Left hindlimb (tissue), 1 donor: ENCODE data around the gene FAM50B.

Experiments used
- DNase-seq: peaks from one replicate; pipeline ENCODE4 v3.0.0-alpha.2; 2018

The FAM50B gene

DNA sequence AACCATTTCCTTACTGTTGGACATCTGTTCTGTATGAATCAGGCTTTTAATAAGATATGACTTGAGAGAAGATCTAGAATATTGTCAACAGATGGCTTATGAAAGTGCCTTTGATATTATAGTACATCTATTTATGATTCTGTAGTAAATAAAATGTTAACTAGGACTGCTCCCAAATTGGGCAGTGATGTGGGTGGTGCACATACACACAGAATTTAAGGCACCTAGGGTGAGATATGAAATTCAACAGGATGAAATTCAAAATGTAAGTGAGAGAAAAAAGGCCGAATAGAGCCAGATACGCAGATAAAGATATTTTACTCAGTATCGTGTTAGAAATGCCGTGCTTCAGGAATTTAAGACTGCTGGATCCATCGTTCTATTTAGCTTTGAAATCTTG, 26.3 kb downstream of the FAM50B start:
- no peak for DNase-seq

GRCh38 chr6:3876101-3876500, 26.9 kb downstream of the FAM50B start:
- no peak for DNase-seq

- no peak for DNase-seq
Measured at GRCh38 chr6:3876866-3877265, 27.7 kb downstream of the FAM50B start.

DNA sequence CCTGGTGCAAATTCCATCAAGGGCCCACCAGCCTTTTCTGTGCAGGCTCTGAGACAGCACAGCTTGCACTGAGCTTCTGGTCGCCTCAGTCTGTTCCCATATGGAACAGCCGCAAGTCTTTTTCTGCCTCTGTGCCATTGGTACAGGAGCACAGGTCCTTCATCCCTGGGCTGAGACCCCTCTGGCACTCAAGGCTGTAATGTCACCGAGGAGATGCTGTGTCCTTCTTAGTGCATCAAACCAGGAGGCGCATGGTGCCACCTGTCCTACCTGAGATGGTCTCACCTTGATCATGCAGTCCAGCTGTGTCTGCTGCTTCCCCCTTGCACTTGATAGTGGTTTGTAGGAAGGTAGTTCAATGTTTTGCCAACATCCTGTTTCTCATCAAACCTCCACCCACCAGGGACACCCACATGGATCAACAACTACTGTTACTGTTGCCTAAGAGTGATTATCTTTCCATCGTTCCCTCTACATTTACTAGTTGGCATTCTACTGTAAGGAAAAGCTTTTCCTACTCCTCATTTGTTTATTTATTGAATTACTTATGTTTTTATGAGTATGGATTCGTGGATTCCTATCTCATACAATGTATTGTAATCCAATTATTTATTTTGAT, 29.0 kb downstream of the FAM50B start:
- DNase-seq: no peak

DNA sequence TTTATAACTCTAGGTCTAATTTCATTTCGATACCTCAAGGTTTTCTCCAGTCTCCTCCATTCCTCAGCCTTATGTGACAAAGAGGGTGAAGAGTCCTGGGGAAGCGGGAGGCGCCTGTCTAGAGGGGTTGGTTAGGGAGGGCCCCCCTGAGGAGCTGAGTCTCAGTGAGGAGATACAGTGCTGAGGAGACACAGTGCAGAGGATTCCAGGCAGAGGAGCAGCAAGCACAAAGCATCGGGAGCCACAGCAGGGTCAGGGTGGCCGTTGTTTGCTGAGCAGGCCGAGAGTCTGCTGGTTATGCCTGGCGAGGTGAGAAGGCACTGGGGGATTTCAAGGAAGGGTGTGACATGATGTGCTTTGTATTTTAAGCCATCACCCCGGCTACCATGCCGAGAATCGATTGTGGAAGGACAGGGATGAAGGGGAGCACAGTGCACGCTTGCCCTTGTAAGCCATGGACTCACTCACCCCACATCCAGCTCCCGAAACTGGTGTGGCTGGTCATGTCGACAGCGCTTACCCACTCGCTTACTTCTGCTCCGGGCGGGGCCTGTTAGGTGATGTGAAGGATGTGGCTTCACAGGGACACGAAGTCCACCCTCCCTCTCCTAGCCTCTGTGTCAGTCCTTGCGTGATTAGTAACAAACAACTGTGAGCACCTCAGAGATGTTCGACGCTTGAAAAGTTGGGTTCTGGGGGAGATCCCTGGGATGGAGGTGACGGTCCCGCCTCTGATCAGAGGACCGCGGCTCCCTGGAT, 30.2 kb downstream of the FAM50B start:
- DNase-seq: no peak

- no peak for DNase-seq
Measured at GRCh38 chr6:3881711-3882421, 32.7 kb downstream of the FAM50B start.

DNA sequence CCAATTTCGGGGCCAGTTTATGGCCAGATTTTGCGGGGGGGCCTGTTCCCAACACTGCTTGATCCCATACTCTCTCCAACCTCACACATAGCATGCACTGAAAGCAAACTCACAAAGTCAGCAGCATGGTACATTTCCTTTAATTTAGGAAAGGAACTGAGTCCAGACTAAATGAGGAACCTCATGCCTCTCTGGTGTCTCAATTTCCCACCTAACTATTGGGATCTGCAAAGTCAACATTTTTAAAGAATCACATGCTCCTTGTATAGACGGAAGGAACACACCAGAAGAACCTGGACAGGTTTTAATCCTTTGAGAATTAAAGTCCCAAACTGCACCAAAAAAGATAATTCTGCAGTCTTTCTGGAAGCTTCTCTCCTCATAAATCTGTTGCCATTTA, 33.3 kb downstream of the FAM50B start:
- DNase-seq: no peak

- DNase-seq: no peak
Measured at GRCh38 chr6:3882866-3883265, 33.7 kb downstream of the FAM50B start.

DNA sequence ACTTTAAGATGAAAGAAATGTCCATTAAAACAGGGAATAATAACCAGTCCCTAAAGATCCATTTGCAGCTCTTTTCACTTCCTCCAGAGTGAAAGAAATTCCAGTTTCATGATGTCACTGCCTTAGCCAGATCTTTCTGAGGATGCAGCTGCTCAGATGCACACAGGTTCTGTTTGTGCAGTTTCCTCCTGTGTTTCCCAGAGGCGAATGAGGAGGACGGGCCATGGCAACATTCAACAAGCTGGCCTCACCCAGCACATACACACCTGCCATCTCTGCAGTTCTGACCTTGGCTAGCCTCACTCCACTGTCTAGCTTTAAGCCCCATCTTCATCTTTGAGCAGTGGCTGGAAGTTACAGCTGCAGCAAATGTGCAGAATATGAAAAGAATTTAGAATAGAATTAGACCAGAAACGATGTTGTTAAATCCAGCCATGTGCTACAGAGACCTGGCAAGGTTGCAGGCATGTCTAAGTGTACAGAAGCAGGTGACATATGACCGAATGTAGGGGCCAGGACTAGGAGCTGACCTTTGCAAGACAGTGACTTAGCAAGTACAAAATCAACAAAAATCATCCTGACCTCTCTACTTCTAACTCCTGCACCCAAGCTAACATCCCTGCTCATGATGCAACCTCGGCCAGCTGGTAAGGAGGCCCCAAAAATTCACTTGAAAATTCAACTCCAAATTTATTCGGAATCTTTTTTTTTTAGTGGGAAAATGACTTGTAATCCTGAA, 35.0 kb downstream of the FAM50B start:
- peak; percentile 59 for DNase-seq

DNA sequence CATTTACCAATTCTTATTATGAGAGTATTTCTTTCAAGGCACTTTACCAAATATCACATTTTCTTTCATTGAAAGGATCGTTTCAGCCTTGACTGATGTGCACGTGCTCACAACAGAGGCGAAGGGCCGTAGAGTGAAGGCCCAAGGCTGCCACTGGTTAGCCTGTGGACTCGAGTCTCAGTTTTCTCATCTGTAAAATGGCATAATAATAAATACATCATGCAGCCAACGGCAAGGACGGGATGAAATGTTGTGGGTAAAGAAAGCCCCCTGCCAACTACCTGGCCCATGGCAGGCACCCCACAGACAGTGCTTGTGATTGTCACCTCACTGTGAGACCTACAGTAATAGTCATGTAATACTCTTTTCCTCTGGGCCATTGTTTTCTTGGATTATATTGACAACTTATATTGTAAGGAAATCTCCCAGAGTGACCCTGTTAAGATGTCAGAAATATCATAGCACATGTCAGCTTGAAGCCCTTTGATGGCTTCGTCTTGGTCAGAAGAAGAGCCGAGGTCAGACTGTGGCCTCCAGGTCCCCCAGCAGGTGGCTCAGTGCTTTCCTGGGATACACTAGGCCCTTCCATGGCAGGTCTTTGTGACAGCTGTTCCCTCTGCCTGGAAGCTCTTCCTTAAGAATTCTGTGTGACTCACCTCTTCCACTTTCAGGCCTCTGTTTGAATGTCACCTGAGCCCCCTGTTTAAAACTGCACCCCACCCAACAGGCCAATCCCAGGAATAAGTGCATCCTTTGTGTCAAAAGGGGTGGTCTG, 36.3 kb downstream of the FAM50B start:
- DNase-seq: no peak

DNA sequence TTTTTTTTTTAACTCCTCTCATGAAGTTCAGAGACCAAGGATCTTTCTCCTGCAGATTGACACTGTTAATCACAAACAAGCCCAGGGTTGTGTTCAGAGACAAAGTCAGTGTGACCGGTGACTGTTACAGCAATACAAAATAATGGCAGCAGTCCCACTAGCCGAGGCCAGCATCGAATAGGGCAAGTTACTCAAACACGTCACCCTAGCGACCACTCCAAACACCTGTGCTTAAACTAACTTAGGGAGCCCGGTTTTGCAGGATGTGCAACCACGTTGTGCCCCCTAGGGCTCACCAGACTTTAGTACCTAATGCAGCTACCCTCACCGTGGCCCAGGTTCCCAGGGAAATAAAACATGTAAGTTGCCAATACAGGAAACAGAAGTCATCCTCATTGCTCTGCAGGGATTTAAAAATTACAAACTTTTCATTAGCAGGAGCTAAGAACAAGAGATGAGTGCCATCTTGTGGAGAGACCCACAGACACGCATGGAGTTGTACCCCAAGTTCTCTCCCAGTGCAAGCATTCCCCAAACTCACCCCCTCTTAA, 38.1 kb downstream of the FAM50B start:
- no peak for DNase-seq

DNA sequence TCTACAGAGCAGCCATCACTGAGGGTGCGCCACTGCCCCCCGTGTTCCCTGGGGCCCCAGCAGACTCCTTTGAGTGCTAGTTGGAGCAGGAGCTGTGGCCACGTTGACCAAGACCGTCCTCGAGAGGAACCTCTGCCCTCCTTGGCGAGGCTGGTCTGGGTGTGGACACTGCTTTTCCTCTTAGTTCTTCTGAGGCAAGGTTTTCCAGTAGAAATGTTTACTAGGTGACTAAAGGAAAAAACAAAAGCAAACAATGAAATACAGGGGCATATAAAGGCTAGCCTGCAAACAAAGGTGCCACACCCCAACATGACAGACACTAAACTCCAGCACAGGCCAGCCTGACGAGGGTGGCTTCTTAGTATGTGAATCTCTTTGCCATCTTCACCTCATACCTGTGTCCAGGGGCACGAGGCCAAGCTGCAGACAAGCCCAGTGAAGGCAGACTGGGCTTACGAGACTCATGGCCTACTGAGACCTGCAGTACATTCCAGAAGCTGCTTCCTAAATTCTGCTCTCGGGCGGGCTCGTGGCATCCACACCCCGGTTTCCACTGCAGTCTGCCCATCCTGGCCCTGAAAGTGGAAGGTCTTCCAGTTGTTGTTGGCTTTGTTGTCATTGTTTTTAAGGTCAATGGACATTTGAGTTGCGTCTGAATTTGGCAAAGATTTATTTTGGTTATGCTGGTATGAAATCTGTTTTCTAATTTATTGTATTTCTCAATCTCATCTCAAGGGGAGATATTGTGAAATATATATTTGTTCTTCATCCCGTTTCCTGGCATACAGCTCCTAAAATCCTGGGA, 39.2 kb downstream of the FAM50B start:
- no peak for DNase-seq

DNA sequence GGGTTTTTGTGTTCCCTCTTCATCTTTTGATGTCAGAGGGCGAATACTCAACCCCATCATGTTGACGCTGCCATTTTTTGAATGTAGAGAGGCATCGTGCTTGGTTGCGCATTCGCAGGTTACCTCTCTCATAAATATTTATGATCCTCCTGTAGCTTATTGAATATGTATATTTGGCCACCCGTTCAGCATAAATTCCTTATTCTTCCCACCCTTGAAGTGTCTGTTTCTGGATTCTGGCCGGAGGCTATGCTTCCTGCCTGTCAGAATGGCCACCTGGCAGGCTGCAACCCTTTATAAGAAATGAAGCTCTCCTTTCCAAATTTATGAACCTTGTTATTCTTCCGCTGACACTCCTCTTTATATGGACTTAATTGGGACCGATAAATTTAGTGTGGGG, 40.9 kb downstream of the FAM50B start:
- DNase-seq: no peak

GRCh38 chr6:3891883-3892282, 42.7 kb downstream of the FAM50B start:
- DNase-seq: no peak

DNA sequence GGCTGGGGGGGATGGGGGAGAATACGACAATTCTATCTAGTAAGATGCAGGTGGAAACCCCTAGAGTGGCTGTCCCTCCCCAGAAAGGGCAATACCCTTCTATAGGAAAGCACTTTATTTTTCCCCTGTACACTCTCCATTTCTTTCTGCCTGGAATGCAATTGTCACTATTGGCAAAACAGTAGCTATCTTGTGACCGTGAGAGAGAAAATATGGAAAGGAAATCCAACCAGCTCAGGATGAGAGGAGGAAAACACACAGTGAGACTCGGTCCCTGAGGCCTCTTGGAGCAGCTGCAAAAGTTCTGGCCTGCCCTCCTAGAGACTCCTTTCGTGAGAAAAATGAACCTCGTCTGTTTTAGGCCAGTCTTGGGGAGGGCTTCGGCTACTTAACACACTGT, 43.4 kb downstream of the FAM50B start:
- DNase-seq: no peak

DNA sequence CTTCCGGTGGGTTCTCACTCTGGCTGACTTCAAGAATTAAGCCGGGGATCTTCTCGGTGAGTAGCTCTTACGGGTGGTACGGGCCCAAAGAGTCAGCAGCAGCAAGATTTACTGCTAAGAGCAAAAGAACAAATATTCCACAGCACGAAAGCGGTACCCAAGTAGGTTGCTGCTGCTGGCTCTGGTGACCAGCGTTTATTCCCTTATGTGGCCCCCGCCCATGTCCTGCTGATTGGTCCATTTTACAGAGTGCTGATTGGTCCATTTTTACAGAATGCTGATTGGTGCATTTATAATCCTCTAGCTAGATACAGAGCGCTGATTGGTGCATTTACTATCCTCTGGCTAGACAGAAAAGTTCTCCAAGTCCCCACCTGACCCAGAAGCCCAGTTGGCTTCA, 44.3 kb downstream of the FAM50B start:
- DNase-seq: no peak

- DNase-seq: no peak
Measured at GRCh38 chr6:3893917-3894316, 44.7 kb downstream of the FAM50B start.

DNA sequence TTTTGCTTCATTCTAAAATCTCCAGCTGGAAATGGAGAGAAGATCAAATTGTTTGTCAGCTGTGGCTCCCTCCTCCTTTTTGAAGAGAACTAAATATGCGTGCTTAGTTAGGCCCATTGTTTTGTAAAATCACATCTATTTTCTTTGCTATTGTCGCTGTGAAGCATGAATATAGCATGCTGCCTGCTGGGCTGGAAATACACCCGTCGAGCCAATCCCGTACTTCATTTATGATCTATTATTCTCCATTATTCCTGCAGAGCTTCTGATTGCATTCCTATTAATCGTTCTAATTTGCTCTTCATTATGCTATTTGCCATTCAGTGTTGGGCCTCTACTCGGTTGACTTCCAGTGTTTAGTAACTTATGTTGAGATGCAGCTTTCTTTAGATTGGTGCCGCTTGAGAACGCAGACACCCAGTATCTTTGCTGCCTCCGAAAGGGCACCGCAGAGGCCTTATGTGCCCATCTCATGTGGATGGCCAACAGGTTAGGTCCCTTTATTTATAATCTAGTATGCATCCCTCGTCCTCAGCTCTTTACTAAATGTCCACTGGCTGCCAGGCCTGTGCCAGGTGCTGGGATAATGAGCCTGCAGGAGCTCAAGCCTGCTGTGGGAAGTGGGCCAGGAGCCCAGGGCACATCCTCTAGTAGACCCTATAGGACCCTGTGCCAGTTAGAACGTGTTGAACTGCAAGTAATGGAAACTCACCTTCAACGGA, 45.6 kb downstream of the FAM50B start:
- no peak for DNase-seq

GRCh38 chr6:3895312-3895653, 46.1 kb downstream of the FAM50B start:
- DNase-seq: no peak

DNA sequence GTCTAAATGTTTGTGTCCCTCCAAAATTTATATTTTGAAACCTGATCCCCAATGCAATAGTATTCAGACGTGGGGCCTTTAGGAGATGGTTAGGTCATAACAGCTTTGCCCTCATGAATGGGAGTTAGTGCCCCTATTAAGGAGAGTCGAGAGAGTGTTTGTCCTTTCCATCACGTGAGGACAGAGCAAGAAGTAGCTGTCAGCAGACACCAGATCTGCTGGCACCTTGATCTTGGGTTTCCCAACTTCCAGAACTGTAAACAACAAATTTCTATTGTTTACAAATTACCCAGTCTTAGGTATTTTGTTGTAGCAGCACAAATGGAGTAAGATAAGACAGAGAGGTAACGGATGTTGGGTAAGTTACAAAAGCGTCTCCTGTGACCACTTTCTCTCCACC, 46.6 kb downstream of the FAM50B start:
- DNase-seq: no peak
